ENCODE measurements around the gene CRACR2B. TPM values are rescaled to one million over a fixed set of nuclear protein-coding genes. Genes with fewer than 3 reads are reported as not detected.

CRACR2B gene
- total and polyA plus RNA-seq, 8 donors: 14.2 to 32.1 (median 21.8) TPM

GRCh38 chr11:795634-796564, 31.8 kb upstream of the CRACR2B start:
- no peak for TF ChIP-seq CTCF (IDR thresholded peaks at IDR 0.05)
- ATAC-seq (peak; percentile 75), DNase-seq (peak; percentile 68 to 90 (median 86))
- H3K27me3 ChIP-seq: no peaks in the 10 kb centered on the region
- H3K4me1 ChIP-seq: peaks cover 20 to 42% of the 10 kb centered on the region in 2 donors
- H3K9me3 ChIP-seq: no peaks in the 10 kb centered on the region
- peak overlapping the region; percentile 75 to 89 for H3K4me3 ChIP-seq
- H3K27ac ChIP-seq: peak overlapping the region; percentile 67 to 85
- peaks cover 0 to 51% of the 10 kb centered on the region in 2 donors for H3K36me3 ChIP-seq
- intact Hi-C loops (cut with DNase I): no loop called here

GRCh38 chr11:796565-797295, 31.0 kb upstream of the CRACR2B start:
- intact Hi-C loops (cut with DNase I): no loop called here
- DNase-seq: peak in 1 of 4 donors; percentile 81
- Histone ChIP-seq H3K4me3 (peak overlapping the region; percentile 75 to 89), H3K36me3 (peaks cover 0 to 51% of the 10 kb centered on the region in 2 donors), H3K4me1 (peaks cover 20 to 42% of the 10 kb centered on the region in 2 donors), H3K27me3 (no peaks in the 10 kb centered on the region), H3K27ac (peak overlapping the region; percentile 67 to 85), H3K9me3 (no peaks in the 10 kb centered on the region)
- TF ChIP-seq CTCF (IDR thresholded peaks at IDR 0.05): no peak
- ATAC-seq: no peak

- TF ChIP-seq CTCF (IDR thresholded peaks at IDR 0.05): no peak
- H3K36me3 ChIP-seq: peaks cover 0 to 51% of the 10 kb centered on the region in 2 donors
- ATAC-seq: peak; percentile 56
- H3K27ac ChIP-seq: peak overlapping the region; percentile 67 to 85
- DNase-seq: peak; percentile 76 to 91 (median 82)
- no peaks in the 10 kb centered on the region for H3K27me3 ChIP-seq
- no peaks in the 10 kb centered on the region for H3K9me3 ChIP-seq
- intact Hi-C loops (cut with DNase I): no loop called here
- peak overlapping the region; percentile 75 to 89 for H3K4me3 ChIP-seq
- peaks cover 20 to 42% of the 10 kb centered on the region in 2 donors for H3K4me1 ChIP-seq
Measured at GRCh38 chr11:797296-798092, 30.2 kb upstream of the CRACR2B start.

GRCh38 chr11:798093-798713, 29.5 kb upstream of the CRACR2B start, which contains the start of gene SLC25A22:
TSS of gene SLC25A22 (minus strand) at chr11:798281. CDS start at chr11:795006, 3,275 bp downstream.
- intact Hi-C loops (cut with DNase I): no loop called here
- Histone ChIP-seq H3K27ac (peak within 1 kb of the TSS; percentile 67 to 85), H3K27me3 (no peaks in the 10 kb centered on the region), H3K9me3 (no peaks in the 10 kb centered on the region), H3K4me3 (peak within 1 kb of the TSS; percentile 75 to 89), H3K36me3 (peaks cover 0 to 46% of the 10 kb centered on the region in 2 donors), H3K4me1 (peaks cover 20 to 42% of the 10 kb centered on the region in 2 donors)
- peak; percentile 91 to 93 for TF ChIP-seq CTCF (IDR thresholded peaks at IDR 0.05)
- peak; percentile 76 to 97 (median 82) for DNase-seq
- ATAC-seq: peak; percentile 73

All from left lung (tissue), 10 donors.